AG09309 (cell line): ENCODE measurements around the gene SMNDC1.
"Not testable (repeated sequence)": the region's sequence is repeated elsewhere in the genome, so short reads cannot be mapped to it uniquely, and the experiment has no call there.

Experiments
- DNase-seq: peaks from one replicate; pipeline ENCODE4 v3.0.0-alpha.2; 2010; ENCODE audit warnings: low read depth
- H3K4me3 ChIP-seq: 2 replicates; pipeline ENCODE4 v1.5.1; 2011; ENCODE audit warnings: mild to moderate bottlenecking, low read depth, low read length, moderate library complexity; ENCODE audit not compliant: control insufficient read depth
- CTCF ChIP-seq: IDR thresholded peaks from 2 replicates; pipeline ENCODE4 v1.5.1; 2011; ENCODE audit warnings: mild to moderate bottlenecking, low read depth, low read length, inconsistent platforms; ENCODE audit not compliant: insufficient read depth, control insufficient read depth; ENCODE audit errors: missing control alignments

The SMNDC1 gene

DNA sequence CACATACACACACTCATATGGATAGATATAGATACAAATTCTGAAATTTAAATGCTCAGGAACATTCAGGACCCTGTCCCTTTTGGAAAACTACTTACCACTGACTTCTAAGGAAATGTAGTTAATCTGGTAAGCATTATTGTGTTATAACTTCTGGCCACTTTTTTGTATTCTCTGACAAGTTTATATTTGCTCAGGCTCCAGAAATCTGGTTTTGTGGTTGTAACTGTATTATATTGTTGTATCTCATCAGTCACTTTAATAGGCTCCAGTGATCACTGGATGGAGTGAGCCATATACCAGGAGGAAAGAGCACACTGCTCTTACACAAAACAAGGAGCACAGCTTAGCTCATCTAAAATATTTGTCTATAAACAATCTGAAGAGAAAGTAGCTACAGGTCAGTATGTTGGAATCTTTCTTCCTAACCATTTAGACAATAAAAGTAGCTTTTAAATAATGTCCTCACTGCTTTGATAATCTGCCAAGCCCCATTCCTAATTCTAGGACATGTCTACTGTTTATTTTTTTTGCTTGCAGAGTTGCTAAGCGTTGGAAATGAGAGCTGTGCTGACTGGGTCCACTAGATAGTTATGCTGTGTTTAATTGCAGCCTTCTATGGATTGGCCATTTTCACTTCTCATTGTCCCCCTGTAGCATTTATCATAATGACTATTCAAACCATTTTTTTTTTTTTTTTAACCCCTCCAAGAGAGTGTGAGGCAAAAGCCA is 43.8 kb downstream of the SMNDC1 start:
- no peak overlapping the region for H3K4me3 ChIP-seq
- no peak for TF ChIP-seq CTCF
- DNase-seq, result no peak

- no peak for TF ChIP-seq CTCF
- no peak for DNase-seq
- no peak overlapping the region for H3K4me3 ChIP-seq
Measured at GRCh38 chr10:110259317-110259716, 45.4 kb downstream of the SMNDC1 start.

GRCh38 chr10:110258542-110258941 is 46.2 kb downstream of the SMNDC1 start:
- no peak for TF ChIP-seq CTCF
- no peak overlapping the region for H3K4me3 ChIP-seq
- DNase-seq, result no peak

DNA sequence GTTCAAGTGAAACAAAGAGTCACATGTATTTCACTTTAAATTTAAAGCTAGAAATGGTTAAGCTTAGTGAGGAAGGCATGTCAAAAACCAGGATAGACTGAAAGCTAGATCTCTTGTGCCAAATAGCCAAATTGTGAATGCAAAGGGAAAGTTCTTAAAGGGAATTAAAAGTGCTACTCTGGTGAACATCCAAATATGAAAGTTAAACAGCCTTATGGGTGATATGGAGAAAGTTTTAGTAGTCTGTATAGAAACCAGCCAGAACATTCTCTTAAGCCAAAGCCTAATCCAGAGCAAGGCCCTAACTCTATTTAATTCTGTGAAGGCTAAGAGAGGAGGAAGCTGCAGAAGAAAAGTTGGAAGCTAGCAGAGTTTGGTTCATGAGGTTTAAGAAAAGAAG is 50.3 kb downstream of the SMNDC1 start:
- TF ChIP-seq CTCF, result no peak
- H3K4me3 ChIP-seq, result no peak overlapping the region
- DNase-seq, result no peak

DNA sequence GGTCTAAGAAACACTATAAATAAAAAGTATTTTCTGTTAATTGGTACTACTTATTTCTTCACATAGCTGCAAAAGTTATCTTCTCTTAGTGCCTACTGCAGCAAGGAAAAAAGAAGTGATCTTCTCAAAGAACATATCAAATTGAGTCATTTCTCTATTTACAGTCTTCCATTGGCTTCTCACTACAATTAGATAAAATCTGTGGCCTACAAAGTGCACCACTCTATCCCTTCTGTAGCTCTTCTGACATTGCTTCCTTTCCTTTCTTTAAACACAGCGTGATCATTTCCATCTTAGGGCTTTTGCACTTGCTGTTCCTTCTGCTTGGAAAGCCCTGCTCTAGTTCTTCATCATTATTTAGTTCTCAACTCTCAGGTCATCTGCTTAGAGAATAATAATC is 52.6 kb downstream of the SMNDC1 start:
- no peak for DNase-seq
- H3K4me3 ChIP-seq, result no peak overlapping the region
- no peak for TF ChIP-seq CTCF

- DNase-seq, H3K4me3 ChIP-seq: not testable (repeated sequence)
Measured at GRCh38 chr10:110251392-110251791, 53.3 kb downstream of the SMNDC1 start.

DNA sequence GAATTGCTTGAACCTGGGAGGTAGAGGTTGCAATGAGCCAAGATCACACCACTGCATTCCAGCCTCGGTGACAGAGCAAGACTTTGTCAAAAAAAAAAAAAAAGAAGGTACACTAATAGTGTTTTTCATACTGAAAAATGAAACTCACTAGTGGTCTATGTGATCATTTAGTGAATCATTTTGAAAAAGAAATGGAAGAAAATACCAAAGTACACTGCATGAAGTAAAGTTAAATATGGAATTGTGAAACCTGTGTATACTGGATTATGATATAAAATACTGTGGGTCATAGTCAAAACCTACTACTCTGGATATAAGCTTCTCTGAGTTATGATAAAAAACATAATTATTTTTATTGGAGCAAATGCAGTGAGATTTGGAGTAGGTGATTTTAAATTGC is 55.2 kb downstream of the SMNDC1 start:
- not testable (repeated sequence) for H3K4me3 ChIP-seq, DNase-seq

DNA sequence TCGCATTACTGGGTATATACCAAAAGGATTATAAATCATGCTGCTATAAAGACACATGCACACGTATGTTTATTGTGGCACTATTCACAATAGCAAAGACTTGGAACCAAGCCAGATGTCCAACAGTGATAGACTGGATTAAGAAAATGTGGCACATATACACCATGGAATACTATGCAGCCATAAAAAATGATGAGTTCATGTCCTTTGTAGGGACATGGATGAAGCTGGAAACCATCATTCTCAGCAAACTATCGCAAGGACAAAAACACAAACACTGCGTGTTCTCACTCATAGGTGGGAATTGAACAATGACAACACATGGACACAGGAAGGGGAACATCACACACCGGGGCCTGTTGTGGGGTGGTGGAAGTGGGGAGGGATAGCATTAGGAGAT is 56.9 kb downstream of the SMNDC1 start:
- H3K4me3 ChIP-seq, DNase-seq: not testable (repeated sequence)
